Activated T-cell treated with anti-CD3 and anti-CD28 coated beads, Interleukin-2, amount 50 U/mL, for 72 hours (primary cell): ENCODE measurements around the gene CIP2A. TPM values are rescaled to one million over a fixed set of nuclear protein-coding genes. Genes with fewer than 3 reads are reported as not detected.

Experiments
- ATAC-seq, 2 donors: fragments of 150-1000 bp; cut with Tn5 transposase; replicated peaks in 1 of 2; 2 replicates each; pipeline ENCODE4 v1.10.0; 2021; ENCODE audit warnings: moderate library complexity in 2 of 2, mild to moderate bottlenecking in 1 of 2
- DNase-seq, 2 donors: peaks; one replicate each; pipeline ENCODE4 v3.0.0; 2021 to 2022; ENCODE audit warnings: mixed read lengths in 1 of 2
- H3K27ac Mint-ChIP-seq: one replicate; pipeline ENCODE4 v1.8.0; 2022; ENCODE audit warnings: mild to moderate bottlenecking, moderate library complexity, mixed read lengths
- H3K27me3 Mint-ChIP-seq: one replicate; pipeline ENCODE4 v1.8.0; 2022; ENCODE audit warnings: low read depth, mixed read lengths
- H3K36me3 Mint-ChIP-seq, 2 donors: one replicate each; pipeline ENCODE4 v1.8.0; 2022; ENCODE audit warnings: mixed read lengths in 2 of 2, mild to moderate bottlenecking in 1 of 2; ENCODE audit not compliant: insufficient read depth in 2 of 2
- H3K4me1 Mint-ChIP-seq: one replicate; pipeline ENCODE4 v1.8.0; 2022; ENCODE audit warnings: low read depth, mixed read lengths
- H3K4me3 Mint-ChIP-seq, 2 donors: one replicate each; pipeline ENCODE4 v1.8.0; 2022; ENCODE audit warnings: mild to moderate bottlenecking in 2 of 2, mixed read lengths in 2 of 2, moderate library complexity in 2 of 2
- H3K9me3 Mint-ChIP-seq, 2 donors: one replicate each; pipeline ENCODE4 v1.8.0; 2022; ENCODE audit warnings: mixed read lengths in 2 of 2
- total RNA-seq, 2 donors: library from RNA; stranded (reverse); gene quantifications; one replicate each; pipeline ENCODE4 v1.2.3, GENCODE V29; 2022

Gene CIP2A
- total RNA-seq, 2 donors from 2014 or later = 32.5 to 42.1 TPM

GRCh38 chr3:108552267-108553159 is 36.7 kb downstream of the CIP2A start:
- Mint-ChIP-seq H3K4me3 (no peak overlapping the region), H3K36me3 (peaks cover 5 to 25% of the 10 kb centered on the region in 2 donors), H3K4me1 (no peaks in the 10 kb centered on the region), H3K27ac (peak overlapping the region; percentile 63), H3K27me3 (no peaks in the 10 kb centered on the region), H3K9me3 (no peaks in the 10 kb centered on the region)
- ATAC-seq = no peak
- no peak for DNase-seq

GRCh38 chr3:108548886-108549285 is 40.4 kb downstream of the CIP2A start:
- Mint-ChIP-seq H3K27me3 (no peaks in the 10 kb centered on the region), H3K36me3 (peaks cover 5 to 20% of the 10 kb centered on the region in 2 donors)

GRCh38 chr3:108548304-108548703 is 40.9 kb downstream of the CIP2A start:
- H3K27ac Mint-ChIP-seq = no peak overlapping the region
- DNase-seq (no peak), ATAC-seq (no peak)
- H3K27me3 Mint-ChIP-seq = no peaks in the 10 kb centered on the region
- no peaks in the 10 kb centered on the region for H3K4me1 Mint-ChIP-seq
- H3K9me3 Mint-ChIP-seq = no peaks in the 10 kb centered on the region
- H3K4me3 Mint-ChIP-seq = no peak overlapping the region
- peaks cover 9 to 25% of the 10 kb centered on the region in 2 donors for H3K36me3 Mint-ChIP-seq

More at GRCh38 chr3:108548886-108549285, 40.4 kb downstream of the CIP2A start:
- Mint-ChIP-seq H3K9me3 (no peaks in the 10 kb centered on the region), H3K4me1 (no peaks in the 10 kb centered on the region), H3K4me3 (no peak overlapping the region), H3K27ac (no peak overlapping the region)
- no peak for ATAC-seq
- no peak for DNase-seq

- Mint-ChIP-seq H3K36me3 (peaks cover 8 to 23% of the 10 kb centered on the region in 2 donors), H3K9me3 (no peaks in the 10 kb centered on the region), H3K27me3 (no peaks in the 10 kb centered on the region), H3K27ac (peak overlapping the region; percentile 28), H3K4me3 (peak overlapping the region in 1 of 2 donors; percentile 54), H3K4me1 (no peaks in the 10 kb centered on the region)
- DNase-seq (no peak), ATAC-seq (no peak)
These were observed 42.5 kb downstream of the CIP2A start for GRCh38 chr3:108546692-108547091.

- H3K27me3 Mint-ChIP-seq = no peaks in the 10 kb centered on the region
- H3K36me3 Mint-ChIP-seq = peaks cover 7 to 23% of the 10 kb centered on the region in 2 donors
- H3K4me3 Mint-ChIP-seq = peak overlapping the region in 1 of 2 donors; percentile 54
- H3K9me3 Mint-ChIP-seq = no peaks in the 10 kb centered on the region
- peak overlapping the region; percentile 28 for H3K27ac Mint-ChIP-seq
- DNase-seq (no peak), ATAC-seq (no peak)
- no peaks in the 10 kb centered on the region for H3K4me1 Mint-ChIP-seq
These were observed 43.0 kb downstream of the CIP2A start for GRCh38 chr3:108546247-108546646.

- H3K9me3 Mint-ChIP-seq = no peaks in the 10 kb centered on the region
- no peak overlapping the region for H3K4me3 Mint-ChIP-seq
- H3K4me1 Mint-ChIP-seq = no peaks in the 10 kb centered on the region
- no peaks in the 10 kb centered on the region for H3K27me3 Mint-ChIP-seq
- ATAC-seq (no peak), DNase-seq (no peak)
- peaks cover 0 to 2% of the 10 kb centered on the region in 2 donors for H3K36me3 Mint-ChIP-seq
- no peak overlapping the region for H3K27ac Mint-ChIP-seq
These were observed 51.2 kb downstream of the CIP2A start for GRCh38 chr3:108538083-108538482.

- no peak for DNase-seq
- no peaks in the 10 kb centered on the region for H3K4me1 Mint-ChIP-seq
- peaks cover 0 to 2% of the 10 kb centered on the region in 2 donors for H3K9me3 Mint-ChIP-seq
- H3K36me3 Mint-ChIP-seq = no peaks in the 10 kb centered on the region
- no peak for ATAC-seq
- peaks cover 16% of the 10 kb centered on the region for H3K27me3 Mint-ChIP-seq
- no peak overlapping the region for H3K4me3 Mint-ChIP-seq
- H3K27ac Mint-ChIP-seq = no peak overlapping the region
These were observed 60.6 kb downstream of the CIP2A start for GRCh38 chr3:108528459-108529252.

- no peaks in the 10 kb centered on the region for H3K4me1 Mint-ChIP-seq
- H3K27me3 Mint-ChIP-seq = peaks cover 16% of the 10 kb centered on the region
- peaks cover 0 to 2% of the 10 kb centered on the region in 2 donors for H3K9me3 Mint-ChIP-seq
- H3K4me3 Mint-ChIP-seq = no peak overlapping the region
- no peak for DNase-seq
- H3K36me3 Mint-ChIP-seq = no peaks in the 10 kb centered on the region
- no peak overlapping the region for H3K27ac Mint-ChIP-seq
- ATAC-seq = no peak
These were observed 61.4 kb downstream of the CIP2A start for GRCh38 chr3:108527817-108528216.

- Mint-ChIP-seq H3K36me3 (no peaks in the 10 kb centered on the region), H3K9me3 (peaks cover 0 to 2% of the 10 kb centered on the region in 2 donors), H3K27ac (no peak overlapping the region), H3K4me1 (no peaks in the 10 kb centered on the region), H3K4me3 (no peak overlapping the region), H3K27me3 (peaks cover 16% of the 10 kb centered on the region)
- DNase-seq (no peak), ATAC-seq (no peak)
These were observed 62.1 kb downstream of the CIP2A start for GRCh38 chr3:108527109-108527508.

GRCh38 chr3:108525971-108526370 is 63.3 kb downstream of the CIP2A start:
- Mint-ChIP-seq H3K27ac (no peak overlapping the region), H3K27me3 (peaks cover 16% of the 10 kb centered on the region), H3K36me3 (no peaks in the 10 kb centered on the region), H3K4me1 (no peaks in the 10 kb centered on the region), H3K4me3 (no peak overlapping the region), H3K9me3 (peaks cover 0 to 2% of the 10 kb centered on the region in 2 donors)
- DNase-seq (no peak), ATAC-seq (no peak)

GRCh38 chr3:108525256-108525655 is 64.0 kb downstream of the CIP2A start:
- Mint-ChIP-seq H3K36me3 (no peaks in the 10 kb centered on the region), H3K27ac (no peak overlapping the region), H3K4me3 (no peak overlapping the region), H3K4me1 (no peaks in the 10 kb centered on the region), H3K27me3 (peaks cover 9% of the 10 kb centered on the region), H3K9me3 (peaks cover 0 to 2% of the 10 kb centered on the region in 2 donors)
- ATAC-seq (no peak), DNase-seq (no peak)

- Mint-ChIP-seq H3K4me3 (no peak overlapping the region), H3K36me3 (no peaks in the 10 kb centered on the region), H3K4me1 (no peaks in the 10 kb centered on the region), H3K9me3 (no peaks in the 10 kb centered on the region), H3K27me3 (peaks cover 2% of the 10 kb centered on the region), H3K27ac (no peak overlapping the region)
- DNase-seq (no peak), ATAC-seq (no peak)
These were observed 64.7 kb downstream of the CIP2A start for GRCh38 chr3:108524537-108524936.

- Mint-ChIP-seq H3K4me1 (no peaks in the 10 kb centered on the region), H3K36me3 (no peaks in the 10 kb centered on the region), H3K27me3 (peaks cover 5% of the 10 kb centered on the region), H3K4me3 (no peak overlapping the region), H3K27ac (no peak overlapping the region), H3K9me3 (no peaks in the 10 kb centered on the region)
- DNase-seq (no peak), ATAC-seq (no peak)
These were observed 70.3 kb downstream of the CIP2A start for GRCh38 chr3:108518895-108519294.
